Measurements from ENCODE around the gene CHRNG.
"Not testable (repeated sequence)": the region's sequence is repeated elsewhere in the genome, so short reads cannot be mapped to it uniquely, and the experiment has no call there.

CHRNG gene

DNA sequence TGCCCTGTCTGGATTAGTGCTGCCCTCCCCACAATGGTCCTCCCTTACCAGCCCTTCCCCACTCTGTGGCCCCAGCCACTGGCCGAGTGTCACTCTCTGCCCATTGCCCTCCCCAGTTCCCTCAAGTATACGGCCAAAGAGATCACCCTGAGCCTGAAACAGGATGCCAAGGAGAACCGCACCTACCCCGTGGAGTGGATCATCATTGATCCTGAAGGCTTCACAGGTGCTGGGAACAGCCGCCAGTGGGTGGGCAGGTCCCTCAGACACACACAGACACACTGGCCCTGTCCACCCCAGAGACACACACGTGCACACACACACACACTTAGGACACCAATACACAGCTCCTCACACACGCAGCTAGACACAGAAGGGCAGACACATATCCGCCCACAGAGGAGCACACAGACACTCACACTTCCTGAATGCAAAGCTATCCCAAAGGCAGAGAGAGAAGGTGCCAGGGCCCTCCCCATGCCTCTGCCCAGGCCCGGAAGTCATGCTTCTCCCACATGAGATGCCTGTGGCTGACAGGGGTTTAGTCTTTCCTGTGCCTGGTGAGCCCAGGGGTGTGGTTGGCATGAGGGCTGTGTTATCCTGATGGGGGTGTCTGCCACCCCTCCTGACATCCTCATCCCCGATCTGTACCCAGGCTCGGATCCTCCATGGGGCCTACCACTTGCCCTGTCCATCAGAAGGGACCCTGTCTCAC lies 10.6 kb upstream of the CHRNG start:
- no peak for DNase-seq (ENCODE audit: low read depth in 2 of 2)

- DNase-seq (ENCODE audit: low read depth in 2 of 2) = no peak
These were observed 9.5 kb upstream of the CHRNG start for GRCh38 chr2:232529806-232530547.

GRCh38 chr2:232530626-232531260 lies 8.7 kb upstream of the CHRNG start:
- DNase-seq (ENCODE audit: low read depth in 2 of 2) = no peak

DNA sequence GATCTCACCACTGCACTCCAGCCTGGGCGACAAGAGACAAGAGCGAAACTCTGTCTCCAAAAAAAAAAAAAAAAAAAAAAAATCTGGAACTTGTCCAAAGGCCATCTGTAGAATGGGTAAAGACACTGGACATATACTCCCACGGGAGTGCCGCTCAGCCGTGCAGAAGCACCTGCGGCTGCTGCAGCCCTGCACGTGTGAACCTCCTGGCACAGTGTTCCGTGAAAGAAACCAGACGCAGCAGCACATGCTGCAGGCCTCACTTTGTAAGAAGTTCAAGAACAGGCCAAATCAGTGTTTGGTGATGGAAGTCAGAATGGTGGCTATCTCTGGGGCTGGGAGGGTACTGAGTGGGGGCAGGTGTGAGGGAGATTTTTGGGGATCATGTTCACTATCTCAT lies 7.1 kb upstream of the CHRNG start:
- no peak for DNase-seq (ENCODE audit: low read depth in 2 of 2)

DNA sequence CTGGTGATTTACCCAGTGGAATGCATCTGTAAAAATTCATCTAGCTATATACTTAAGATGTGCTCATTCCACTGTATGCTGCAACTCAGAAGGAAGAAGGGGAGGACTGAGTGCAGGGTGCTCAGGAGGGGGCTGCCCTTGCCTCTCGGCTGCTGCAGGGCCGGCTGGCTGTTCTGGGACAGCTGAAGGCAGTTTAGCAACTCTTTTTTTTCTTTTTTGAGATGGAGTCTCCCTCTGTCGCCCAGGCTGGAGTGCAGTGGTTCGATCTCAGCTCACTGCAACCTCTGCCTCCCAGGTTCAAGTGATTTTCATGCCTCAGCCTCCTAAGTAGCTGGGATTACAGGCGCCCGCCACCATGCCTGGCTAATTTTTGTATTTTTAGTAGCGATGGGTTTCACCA lies 6.7 kb upstream of the CHRNG start:
- not testable (repeated sequence) for DNase-seq (ENCODE audit: low read depth in 2 of 2)

- DNase-seq (ENCODE audit: low read depth in 2 of 2) = no peak
These were observed 5.4 kb upstream of the CHRNG start for GRCh38 chr2:232533944-232534710.

- no peak for DNase-seq (ENCODE audit: low read depth in 2 of 2)
These were observed 4.4 kb upstream of the CHRNG start for GRCh38 chr2:232534940-232535651.

GRCh38 chr2:232535761-232536530 lies 3.5 kb upstream of the CHRNG start:
- no peak for DNase-seq (ENCODE audit: low read depth in 2 of 2)

- DNase-seq (ENCODE audit: low read depth in 2 of 2) = no peak
These were observed 2.4 kb upstream of the CHRNG start for GRCh38 chr2:232537079-232537478.

DNA sequence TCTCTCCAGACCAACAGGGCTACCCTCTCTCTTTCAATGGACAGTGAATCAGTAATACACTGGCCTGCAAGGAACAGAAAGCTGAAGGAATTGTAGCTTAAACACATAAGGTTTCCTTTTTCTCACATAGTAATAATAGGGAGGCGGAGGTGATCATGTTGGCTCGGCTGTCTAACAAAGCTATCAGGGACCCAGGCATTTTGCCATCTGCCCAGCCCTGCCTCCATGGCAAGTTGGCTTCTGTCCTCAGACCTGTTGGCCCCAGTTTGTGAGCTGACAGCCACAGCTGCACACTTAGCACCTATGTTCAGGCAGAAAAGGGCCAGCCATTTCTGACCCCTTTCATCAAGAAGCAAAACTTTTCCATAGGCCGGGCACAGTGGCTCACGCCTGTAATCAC lies 2.0 kb upstream of the CHRNG start:
- no peak for DNase-seq (ENCODE audit: low read depth in 2 of 2)

DNA sequence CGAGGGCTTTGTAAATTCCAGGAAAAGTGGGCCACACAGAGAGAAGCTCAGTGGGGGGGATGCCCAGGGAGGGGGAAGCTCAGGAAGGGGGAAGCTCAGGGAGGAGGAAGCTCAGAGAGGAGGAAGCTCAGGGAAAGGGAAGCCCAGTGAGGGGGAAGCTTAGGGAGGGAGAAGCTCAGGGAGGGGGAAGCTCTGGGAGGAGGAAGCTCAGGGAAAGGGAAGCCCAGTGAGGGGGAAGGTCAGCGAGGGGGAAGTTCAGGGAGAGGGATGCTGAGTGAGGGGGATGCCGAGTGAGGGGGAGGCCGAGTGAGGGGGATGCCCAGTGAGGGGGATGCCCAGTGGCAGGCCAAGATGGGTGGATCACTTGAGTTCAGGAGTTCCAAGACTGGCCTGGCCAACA lies 821 bp upstream of the CHRNG start:
- DNase-seq (ENCODE audit: low read depth in 2 of 2) = no peak

DNA sequence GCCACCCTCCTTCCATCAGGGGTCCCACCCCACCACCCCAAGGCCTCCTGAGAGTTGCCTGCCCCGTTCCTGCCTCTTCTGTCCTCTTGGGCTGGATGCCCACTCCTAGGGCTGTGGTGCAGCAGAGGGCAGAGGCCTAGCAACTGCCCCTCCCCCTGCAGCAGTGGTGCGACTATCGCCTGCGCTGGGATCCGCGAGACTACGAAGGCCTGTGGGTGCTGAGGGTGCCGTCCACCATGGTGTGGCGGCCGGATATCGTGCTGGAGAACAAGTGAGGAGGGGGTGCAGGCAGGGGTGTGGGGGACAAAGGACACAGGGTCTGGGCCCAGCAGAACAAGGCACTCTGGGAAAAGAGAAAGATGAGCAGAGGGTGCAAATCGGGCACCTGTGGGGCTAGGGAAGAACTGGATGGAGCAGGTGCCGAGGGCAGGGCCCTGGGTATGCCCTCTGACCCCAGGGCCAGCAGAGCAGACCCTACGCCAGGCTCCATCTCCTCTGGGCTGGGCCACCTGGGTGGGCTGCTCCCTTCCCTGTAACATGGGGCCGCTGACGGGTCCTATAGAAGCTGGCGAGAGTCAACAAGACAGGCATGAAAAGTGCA lies 1.0 kb downstream of the CHRNG start:
- no peak for DNase-seq (ENCODE audit: low read depth in 2 of 2)

DNA sequence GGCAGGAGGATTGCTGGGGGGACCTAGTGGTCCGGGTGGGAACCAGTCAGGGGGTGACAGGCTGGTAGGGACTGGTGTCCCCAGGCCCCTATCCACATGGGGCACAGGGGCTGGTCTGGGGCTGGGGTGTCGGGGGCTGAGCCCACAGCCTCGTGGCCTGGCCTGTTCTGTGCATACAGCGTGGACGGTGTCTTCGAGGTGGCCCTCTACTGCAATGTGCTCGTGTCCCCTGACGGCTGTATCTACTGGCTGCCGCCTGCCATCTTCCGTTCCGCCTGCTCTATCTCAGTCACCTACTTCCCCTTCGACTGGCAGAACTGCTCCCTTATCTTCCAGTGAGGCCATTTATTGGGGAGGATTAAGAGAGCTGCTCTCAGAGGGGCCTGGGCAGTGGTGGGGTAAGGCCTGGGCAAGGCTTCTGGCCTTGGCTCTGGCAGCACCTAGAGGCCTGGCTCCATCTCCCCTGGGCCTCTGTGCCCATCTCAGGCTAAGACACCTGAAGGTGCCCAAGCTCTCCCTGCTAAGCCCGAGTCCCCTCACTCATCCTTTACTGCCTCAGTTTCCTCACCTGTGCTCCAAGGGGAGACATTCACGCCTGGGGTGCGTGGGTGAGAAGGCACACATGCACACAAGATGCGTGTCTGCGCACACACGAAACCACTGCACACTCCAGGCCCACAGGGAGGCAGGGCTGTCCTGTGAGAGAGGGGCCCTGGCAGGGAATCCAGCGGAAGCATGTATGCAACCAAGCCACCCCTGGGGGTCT lies 1.9 kb downstream of the CHRNG start:
- no peak for DNase-seq (ENCODE audit: low read depth in 2 of 2)

DNA sequence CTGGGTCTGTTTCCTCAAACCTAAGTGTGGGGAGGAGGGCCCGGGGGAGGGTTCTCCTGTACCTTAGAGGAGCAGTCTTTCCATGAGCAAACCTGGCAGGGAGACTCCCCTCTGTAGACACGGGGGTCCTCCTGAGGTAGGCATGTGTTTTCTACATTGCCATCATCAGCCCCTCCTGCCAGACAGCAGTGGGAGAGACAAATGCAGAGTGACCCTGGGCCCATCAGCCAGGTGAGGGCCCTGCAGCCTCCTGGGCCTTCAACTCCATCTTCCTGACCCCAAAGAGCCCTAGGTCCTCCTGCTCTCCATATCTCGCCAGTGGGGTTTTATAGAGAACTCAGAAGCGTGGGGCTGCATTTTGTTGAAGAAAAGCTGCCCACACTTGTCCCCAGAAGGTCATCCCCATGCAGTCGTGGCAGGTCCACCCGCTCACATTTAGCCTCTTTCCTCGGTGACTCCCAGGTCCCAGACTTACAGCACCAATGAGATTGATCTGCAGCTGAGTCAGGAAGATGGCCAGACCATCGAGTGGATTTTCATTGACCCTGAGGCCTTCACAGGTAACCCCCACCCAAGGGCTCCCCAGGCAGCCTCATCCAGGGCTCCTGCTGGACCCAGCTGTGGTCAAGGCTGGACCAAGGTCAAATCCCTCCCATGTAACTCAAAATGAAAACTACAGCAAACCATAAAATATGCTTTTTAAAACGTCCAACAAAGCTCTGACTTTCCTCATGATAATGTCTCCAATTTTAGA lies 2.6 kb downstream of the CHRNG start:
- DNase-seq (ENCODE audit: low read depth in 2 of 2) = no peak

DNA sequence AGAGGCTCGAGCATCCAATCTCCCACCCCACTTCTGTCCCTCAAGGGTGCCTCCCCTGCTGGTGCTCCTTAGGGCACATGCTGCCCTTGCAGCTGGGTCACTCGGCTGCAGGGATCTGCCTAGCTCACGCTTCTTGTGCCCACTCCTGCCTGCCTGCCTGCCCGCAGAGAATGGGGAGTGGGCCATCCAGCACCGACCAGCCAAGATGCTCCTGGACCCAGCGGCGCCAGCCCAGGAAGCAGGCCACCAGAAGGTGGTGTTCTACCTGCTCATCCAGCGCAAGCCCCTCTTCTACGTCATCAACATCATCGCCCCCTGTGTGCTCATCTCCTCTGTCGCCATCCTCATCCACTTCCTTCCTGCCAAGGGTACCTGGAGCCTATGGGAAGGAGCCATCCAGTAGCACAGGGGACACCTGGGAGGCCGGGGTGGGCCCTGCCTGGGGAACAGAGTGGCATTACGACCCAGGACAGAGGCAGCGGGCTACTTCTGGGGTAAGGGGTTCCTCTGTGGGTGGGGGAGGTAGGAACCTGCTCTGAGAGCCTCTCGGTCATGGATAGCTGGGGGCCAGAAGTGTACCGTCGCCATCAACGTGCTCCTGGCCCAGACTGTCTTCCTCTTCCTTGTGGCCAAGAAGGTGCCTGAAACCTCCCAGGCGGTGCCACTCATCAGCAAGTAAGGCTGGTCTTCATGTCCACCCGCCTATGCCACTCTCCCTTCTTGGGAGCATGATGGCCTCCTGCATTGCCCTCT lies 3.4 kb downstream of the CHRNG start:
- no peak for DNase-seq (ENCODE audit: low read depth in 2 of 2)

DNA sequence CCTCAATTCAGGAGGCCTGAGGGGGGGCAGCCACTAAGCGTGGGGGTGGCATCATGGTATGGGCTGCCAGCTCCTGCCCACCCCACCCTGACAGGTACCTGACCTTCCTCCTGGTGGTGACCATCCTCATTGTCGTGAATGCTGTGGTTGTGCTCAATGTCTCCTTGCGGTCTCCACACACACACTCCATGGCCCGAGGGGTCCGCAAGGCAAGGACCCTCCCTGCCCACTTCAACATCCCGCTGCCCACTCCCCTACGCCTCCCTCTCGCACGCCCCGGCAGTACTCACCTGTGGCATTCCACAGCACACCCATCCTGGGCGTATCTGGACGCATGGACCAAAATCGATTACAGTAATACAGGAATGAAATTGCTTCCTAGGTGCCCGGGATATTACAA lies 4.0 kb downstream of the CHRNG start:
- no peak for DNase-seq (ENCODE audit: low read depth in 2 of 2)

DNA sequence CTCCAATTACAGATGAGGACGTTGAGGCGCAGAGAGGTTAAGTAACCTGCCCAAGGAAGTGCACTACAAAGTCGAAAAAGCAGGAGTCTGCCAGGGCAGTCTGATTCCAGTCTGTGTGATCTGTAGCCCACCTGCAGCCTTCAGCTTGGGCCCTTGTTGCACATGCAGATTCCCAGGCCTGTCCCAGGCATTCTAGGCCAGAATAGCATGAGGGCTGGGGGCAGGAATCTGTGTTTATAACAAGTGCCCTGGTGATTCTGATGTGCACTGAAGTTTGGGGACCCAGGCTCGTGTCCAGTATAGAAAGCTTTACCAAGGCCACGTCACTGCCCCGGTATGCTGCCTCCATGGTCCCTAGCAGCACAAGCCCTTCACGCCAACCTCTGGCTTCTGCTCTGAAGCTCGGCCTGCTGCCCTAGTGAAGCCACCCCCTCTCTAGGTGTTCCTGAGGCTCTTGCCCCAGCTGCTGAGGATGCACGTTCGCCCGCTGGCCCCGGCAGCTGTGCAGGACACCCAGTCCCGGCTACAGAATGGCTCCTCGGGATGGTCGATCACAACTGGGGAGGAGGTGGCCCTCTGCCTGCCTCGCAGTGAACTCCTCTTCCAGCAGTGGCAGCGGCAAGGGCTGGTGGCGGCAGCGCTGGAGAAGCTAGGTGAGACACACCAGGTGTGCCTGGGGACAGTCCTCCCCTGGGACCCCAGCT lies 4.6 kb downstream of the CHRNG start:
- DNase-seq (ENCODE audit: low read depth in 2 of 2) = no peak

DNA sequence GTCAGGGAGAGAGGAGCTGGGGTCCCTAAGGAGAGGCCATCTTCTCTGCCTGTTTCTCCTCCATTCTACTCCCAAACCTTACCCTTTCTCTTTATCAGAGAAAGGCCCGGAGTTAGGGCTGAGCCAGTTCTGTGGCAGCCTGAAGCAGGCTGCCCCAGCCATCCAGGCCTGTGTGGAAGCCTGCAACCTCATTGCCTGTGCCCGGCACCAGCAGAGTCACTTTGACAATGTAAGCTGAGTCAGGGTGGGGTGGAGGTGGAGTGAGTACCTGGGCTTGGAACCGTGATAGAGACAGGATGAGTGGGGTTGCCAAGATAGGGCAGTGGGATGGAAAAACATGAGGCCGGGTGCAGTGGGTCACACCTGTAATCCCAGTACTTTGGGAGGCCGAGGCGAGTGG lies 5.2 kb downstream of the CHRNG start:
- no peak for DNase-seq (ENCODE audit: low read depth in 2 of 2)

Data from stimulated activated CD4-positive, alpha-beta T cell treated with anti-CD3 and anti-CD28 coated beads, Interleukin-1b, Interleukin-23, amount 100 ng/mL, for 4 hours (primary cell).